H1 (cell line): ENCODE results near the gene FGF2. TPM values are rescaled to one million over a fixed set of nuclear protein-coding genes. Genes with fewer than 3 reads are reported as not detected.

Experiments used
- CTCF ChIA-PET: fragments of 300-600 bp; sonication (Branson Sonifier 250); formaldehyde crosslinking; loops from one replicate; lab custom pipeline; 2021; ENCODE audit not compliant: partially characterized antibody; lab: Charles Lee
- POLR2A ChIA-PET: fragments of 300-600 bp; sonication (Branson Sonifier 250); formaldehyde crosslinking; loops from one replicate; lab custom pipeline; 2021; ENCODE audit warnings: inconsistent platforms; ENCODE audit not compliant: partially characterized antibody; lab: Charles Lee
- DNase-seq, 2 experiments: peaks; one replicate each; pipeline versions ENCODE4 v3.0.0 to v3.0.0-alpha.2; 2010 to 2022; ENCODE audit warnings: low spot score in 2 of 2, low read depth in 1 of 2, mixed read lengths in 1 of 2
- FAIRE-seq: peaks from 2 replicates; lab custom pipeline; 2011; peaks lifted over from hg19 to GRCh38; lab: Jason Lieb, UNC
- H2AFZ ChIP-seq: 2 replicates; pipeline ENCODE4 v1.8.1; 2012; ENCODE audit warnings: low read length, inconsistent platforms
- H2AK5ac ChIP-seq: 2 replicates; pipeline ENCODE4 v1.6.1; 2013; ENCODE audit warnings: low read depth, low read length
- H2BK120ac ChIP-seq: replicated peaks from 2 replicates; pipeline ENCODE3; 2013; ENCODE audit warnings: low read depth, low read length, inconsistent platforms
- H2BK12ac ChIP-seq: 2 replicates; pipeline ENCODE4 v1.6.1; 2013; ENCODE audit warnings: low read depth, low read length
- H2BK15ac ChIP-seq: 2 replicates; pipeline ENCODE4 v1.6.1; 2013; ENCODE audit warnings: low read length
- H2BK20ac ChIP-seq: 2 replicates; pipeline ENCODE4 v1.6.1; 2013; ENCODE audit warnings: low read length
- H2BK5ac ChIP-seq: 2 replicates; pipeline ENCODE4 v1.6.1; 2013; ENCODE audit warnings: low read depth, low read length
- H3K14ac ChIP-seq: 2 replicates; pipeline ENCODE4 v1.6.1; 2013; ENCODE audit warnings: inconsistent platforms; ENCODE audit not compliant: insufficient read length
- H3K18ac ChIP-seq: 2 replicates; pipeline ENCODE4 v1.6.1; 2013; ENCODE audit warnings: low read length; ENCODE audit errors: extremely low read depth
- H3K23ac ChIP-seq: 2 replicates; pipeline ENCODE4 v1.6.1; 2013; ENCODE audit warnings: inconsistent platforms; ENCODE audit not compliant: insufficient read length
- H3K23me2 ChIP-seq: 2 replicates; pipeline ENCODE4 v1.6.1; 2013; ENCODE audit warnings: low read depth, low read length
- H3K27ac ChIP-seq: 2 replicates; pipeline ENCODE4 v1.6.1; 2011; ENCODE audit warnings: low read depth, low read length, inconsistent platforms
- H3K27me3 ChIP-seq, 4 experiments: replicated peaks in 1 of 4; 1 replicate in 1 of 4; 2 replicates in 3 of 4; pipeline versions ENCODE4 v1.6.1 to v1.8.1; 2011 to 2013; ENCODE audit warnings: low read length in 3 of 4, mild to moderate bottlenecking in 3 of 4, inconsistent platforms in 2 of 4, mixed read lengths in 2 of 4, moderate library complexity in 1 of 4; ENCODE audit not compliant: control insufficient read depth in 3 of 4, insufficient read depth in 3 of 4; ENCODE audit errors: extremely low read depth in 1 of 4
- H3K36me3 ChIP-seq, 4 experiments: 2 replicates each; pipeline versions ENCODE4 v1.6.1 to v1.8.1; 2011 to 2013; ENCODE audit warnings: mild to moderate bottlenecking in 4 of 4, low read length in 3 of 4, moderate library complexity in 2 of 4, control low read depth in 1 of 4, inconsistent platforms in 1 of 4; ENCODE audit not compliant: insufficient read depth in 4 of 4, control insufficient read depth in 2 of 4
- H3K4ac ChIP-seq: replicated peaks from 2 replicates; pipeline ENCODE3; 2013; ENCODE audit warnings: low read length, low read depth, mixed read lengths, inconsistent platforms; ENCODE audit not compliant: insufficient read length
- H3K4me1 ChIP-seq, 4 experiments: replicated peaks in 1 of 4; 1 replicate in 1 of 4; 2 replicates in 3 of 4; pipeline versions ENCODE4 v1.6.1 to v1.8.1; 2011 to 2013; ENCODE audit warnings: low read length in 3 of 4, inconsistent platforms in 2 of 4, mixed read lengths in 1 of 4; ENCODE audit not compliant: insufficient read depth in 4 of 4, control insufficient read depth in 3 of 4
- H3K4me2 ChIP-seq, 2 experiments: 2 replicates each; pipeline versions ENCODE4 v1.6.1 to v1.8.1; 2011 to 2013; ENCODE audit warnings: low read depth in 2 of 2, low read length in 2 of 2, control low read depth in 1 of 2, inconsistent platforms in 1 of 2, mild to moderate bottlenecking in 1 of 2; ENCODE audit not compliant: insufficient read depth in 1 of 2
- H3K4me3 ChIP-seq, 4 experiments: fragments of 200-600, 300-600 bp in 1 of 4; sonication (generic), shearing (Covaris generic), sonication (Bioruptor Twin) in 1 of 4; 2 replicates each; pipeline versions ENCODE4 v1.5.1 to v1.8.1; 2011 to 2016; ENCODE audit warnings: low read length in 4 of 4, low read depth in 3 of 4, control low read depth in 2 of 4, inconsistent platforms in 2 of 4, mild to moderate bottlenecking in 2 of 4, mixed read lengths in 1 of 4, moderate library complexity in 1 of 4; ENCODE audit not compliant: insufficient read depth in 2 of 4; ENCODE audit errors: extremely low read depth in 1 of 4
- H3K56ac ChIP-seq: replicated peaks from 2 replicates; pipeline ENCODE3; 2013; ENCODE audit warnings: low read depth, mild to moderate bottlenecking, mixed read lengths, low read length, inconsistent platforms; ENCODE audit not compliant: insufficient read length
- H3K79me1 ChIP-seq: 2 replicates; pipeline ENCODE4 v1.6.1; 2013; ENCODE audit warnings: low read depth, low read length, control low read depth
- H3K79me2 ChIP-seq, 2 experiments: 2 replicates each; pipeline versions ENCODE4 v1.6.1 to v1.8.1; 2012 to 2013; ENCODE audit warnings: low read length in 2 of 2, mild to moderate bottlenecking in 2 of 2, inconsistent platforms in 1 of 2; ENCODE audit not compliant: insufficient read depth in 2 of 2, control insufficient read depth in 1 of 2
- H3K9ac ChIP-seq, 4 experiments: replicated peaks in 1 of 4; 1 replicate in 1 of 4; 2 replicates in 3 of 4; pipeline versions ENCODE4 v1.6.1 to v1.8.1; 2011 to 2013; ENCODE audit warnings: low read depth in 3 of 4, low read length in 3 of 4, control low read depth in 2 of 4, mild to moderate bottlenecking in 2 of 4, moderate library complexity in 2 of 4, inconsistent platforms in 1 of 4; ENCODE audit errors: extremely low read depth in 1 of 4
- H3K9me3 ChIP-seq, 2 experiments: 2 replicates each; pipeline versions ENCODE4 v1.6.1 to v1.8.1; 2012 to 2013; ENCODE audit warnings: mild to moderate bottlenecking in 2 of 2, moderate library complexity in 2 of 2, control low read depth in 1 of 2, inconsistent platforms in 1 of 2, low read depth in 1 of 2, low read length in 1 of 2, mixed read lengths in 1 of 2; ENCODE audit not compliant: insufficient read depth in 2 of 2
- H4K20me1 ChIP-seq, 2 experiments: replicated peaks in 1 of 2; 2 replicates each; pipeline versions ENCODE3 to v1.8.1; 2011 to 2013; ENCODE audit warnings: inconsistent platforms in 2 of 2, low read length in 2 of 2, mild to moderate bottlenecking in 1 of 2; ENCODE audit not compliant: insufficient read depth in 2 of 2, control insufficient read depth in 1 of 2
- H4K5ac ChIP-seq: 2 replicates; pipeline ENCODE4 v1.6.1; 2013; ENCODE audit warnings: low read length, low read depth, mixed read lengths, inconsistent platforms; ENCODE audit not compliant: insufficient read length
- H4K8ac ChIP-seq: 2 replicates; pipeline ENCODE4 v1.8.0; 2013; ENCODE audit warnings: mild to moderate bottlenecking, moderate library complexity, low read length, inconsistent platforms; ENCODE audit not compliant: insufficient read depth; ENCODE audit errors: extremely low read depth
- H4K91ac ChIP-seq: replicated peaks from 2 replicates; pipeline ENCODE3; 2013; ENCODE audit warnings: low read length, mixed read lengths, inconsistent platforms; ENCODE audit not compliant: insufficient read length
- POLR2A ChIP-seq, 2 experiments: IDR thresholded peaks; 1 replicate in 1 of 2; 2 replicates in 1 of 2; pipeline ENCODE4 v1.6.1; 2011; ENCODE audit warnings: low read depth in 2 of 2, low read length in 2 of 2, mild to moderate bottlenecking in 2 of 2; ENCODE audit errors: control extremely low read depth in 1 of 2
- POLR2AphosphoS5 ChIP-seq: IDR thresholded peaks from 2 replicates; pipeline ENCODE4 v1.6.1; 2011; ENCODE audit warnings: low read depth, low read length
- TAF7 ChIP-seq: optimal IDR thresholded peaks from 2 replicates; pipeline ENCODE3; 2011; ENCODE audit warnings: low read depth, mild to moderate bottlenecking, inconsistent platforms, low read length, moderate library complexity, borderline replicate concordance
- WGBS, 2 experiments: shearing (Covaris generic) in 1 of 2; methylation state at CpG; one replicate each; pipeline versions ENCODE4 v1.1.6 to v1.1.7; 2013 to 2015; ENCODE audit warnings: low lambda C conversion rate in 2 of 2, mixed read lengths in 2 of 2, inconsistent platforms in 1 of 2, low coverage in 1 of 2, missing lambda C conversion rate in 1 of 2; ENCODE audit not compliant: insufficient replicate concordance in 2 of 2, insufficient coverage in 1 of 2, insufficient read length in 1 of 2; ENCODE audit errors: extremely low coverage in 1 of 2, missing lambda C conversion rate in 1 of 2; 5-methylcytosine and 5-hydroxymethylcytosine counted together
- polyA plus RNA-seq, 7 experiments: library from polyadenylated mRNA; depleted of rRNA in 3 of 7; stranded (reverse) in 5 of 7; unstranded in 2 of 7; fragments of >200 nt in 5 of 7; fragments of 200-250 nt in 2 of 7; gene quantifications; 1 replicate in 5 of 7; 2 replicates in 1 of 7; 4 replicates in 1 of 7; pipeline versions ENCODE4 v1.2.1 to v1.2.3, GENCODE V29; 2011 to 2013; ENCODE audit warnings: missing spikeins in 2 of 7, mixed read lengths in 2 of 7
- total RNA-seq: library from RNA; stranded (reverse); fragmentation: NEBNext Ultra II Directional; extraction: Animal tissue kit (Norgen Biotek cat#: 25700); gene quantifications from 2 replicates; pipeline ENCODE4 v1.2.1, GENCODE V29; 2021

FGF2 gene
- total and polyA plus RNA-seq, 2 of the 8 experiments (the other 6 are each of a cell fraction or from before 2014, with no cell fraction given): 23.4 to 145 TPM

DNA sequence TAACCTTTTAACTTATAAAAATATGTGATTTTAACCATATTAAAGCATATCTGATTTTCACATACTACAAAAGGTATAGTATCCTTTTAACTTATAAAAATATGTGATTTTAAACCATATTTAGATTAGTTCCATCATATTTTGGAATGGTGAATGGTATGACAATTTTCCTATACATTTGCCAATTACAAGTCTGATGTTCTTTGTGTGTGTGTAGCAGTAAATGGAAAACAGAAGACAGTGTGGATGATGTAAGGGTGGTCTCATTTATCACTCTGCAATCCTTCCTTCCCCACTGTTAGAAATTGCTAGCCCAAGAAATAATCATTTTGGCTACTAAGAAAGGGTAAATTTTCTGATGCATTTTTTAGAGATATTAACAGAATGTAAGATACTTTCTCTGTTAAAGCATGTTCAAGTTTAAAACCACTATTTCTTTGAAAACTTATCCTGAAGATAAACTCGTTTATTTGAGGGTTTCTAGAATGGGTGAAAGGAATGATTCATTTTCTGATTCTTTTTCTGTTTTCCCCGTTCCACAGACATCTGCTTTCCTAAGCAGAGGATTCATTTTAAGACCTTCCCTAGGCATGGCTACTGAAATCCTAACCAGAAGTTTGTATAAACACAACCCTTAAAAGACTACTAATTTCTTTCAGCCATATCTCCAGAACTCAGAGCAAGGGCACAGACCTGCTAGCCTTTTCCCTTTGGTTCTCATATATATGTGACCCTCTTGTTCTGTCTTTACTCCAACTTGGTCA lies 74.8 kb downstream of the FGF2 start:
- Histone ChIP-seq H2BK20ac (no peak overlapping the region), H4K20me1 (no peaks in the 10 kb centered on the region), H3K79me1 (no peaks in the 10 kb centered on the region), H3K23ac (no peak overlapping the region), H3K18ac (no peak overlapping the region), H3K9ac (no peak overlapping the region), H3K4me2 (no peak overlapping the region), H3K4me3 (no peak overlapping the region), H3K14ac (no peak overlapping the region), H3K36me3 (peaks cover 0 to 17% (median 2%) of the 10 kb centered on the region in 4 experiments; a peak in 3 of 8 replicates), H2BK15ac (no peak overlapping the region), H3K4me1 (peaks cover 0 to 9% (median 4%) of the 10 kb centered on the region in 4 experiments; a peak in 3 of 7 replicates), H2BK5ac (no peak overlapping the region), H2BK120ac (no peak overlapping the region), H3K27me3 (no peaks in the 10 kb centered on the region), H4K8ac (no peak overlapping the region), H2BK12ac (no peak overlapping the region), H3K4ac (no peak overlapping the region), H3K56ac (no peak overlapping the region), H4K5ac (no peak overlapping the region), H3K9me3 (no peaks in the 10 kb centered on the region), H3K79me2 (no peaks in the 10 kb centered on the region), H2AFZ (no peak overlapping the region), H3K27ac (no peak overlapping the region), H4K91ac (no peak overlapping the region), H2AK5ac (no peak overlapping the region), H3K23me2 (no peaks in the 10 kb centered on the region)
- DNase-seq: no peak
- POLR2A ChIA-PET: interaction anchor here (0.9 to 3.7 kb wide), 3 partner anchors 10 to 19 kb away, joined by 3 to 32 read pairs (median 28); partner anchors contain the start of gene NUDT6
- no peak for TF ChIP-seq TAF7
- peak; percentile 1 to 26; a peak in 2 of 3 replicates for TF ChIP-seq POLR2A (IDR thresholded peaks at IDR 0.05; ENCODE audit: control extremely low read depth in 1 of 2, low read depth in 2 of 2, low read length in 2 of 2)
- TF ChIP-seq POLR2AphosphoS5: peak; percentile 55; the same call in 1 of the 2 replicates
- 84% methylated on average over 2 of the region's 2 CpGs; no CpG with 5 or more reads in 1 of the 2 experiments for WGBS, 2 experiments
- CTCF ChIA-PET: interaction anchor here (0.8 kb wide), 1 partner anchor 21 kb away, joined by 3 read pairs; the partner anchor contains the start of gene NUDT6
- no peak for FAIRE-seq
